HEK293 (cell line): ENCODE data around the gene GPR35.

Source experiments
- CTCF ChIA-PET: fragments of 350-600 bp; formaldehyde crosslinking; extraction: SDS; loops from one replicate; lab custom pipeline; 2021; ENCODE audit warnings: antibody characterized with exemption; lab: Yijun Ruan, JAX
- POLR2A ChIA-PET: fragments of 300-600 bp; formaldehyde crosslinking; extraction: SDS; loops from one replicate; lab custom pipeline; 2020; ENCODE audit warnings: antibody characterized with exemption, inconsistent platforms; lab: Yijun Ruan, JAX
- H3K27ac ChIP-seq: fragments of 200-500 bp; sonication (Bioruptor generic); 2 replicates; pipeline ENCODE4 v1.5.1; 2014; ENCODE audit warnings: low read depth, low read length, control low read depth, inconsistent platforms; ENCODE audit errors: extremely low read depth
- H3K36me3 ChIP-seq, 2 experiments: fragments of 200-500 bp in 1 of 2; sonication (Bioruptor generic) in 1 of 2; 1 replicate in 1 of 2; 2 replicates in 1 of 2; pipeline ENCODE4 v1.5.1; 2014 to 2017; ENCODE audit warnings: inconsistent platforms in 2 of 2, low read length in 2 of 2; ENCODE audit not compliant: control insufficient read depth in 2 of 2, insufficient read depth in 1 of 2
- H3K4me1 ChIP-seq: fragments of 200-500 bp; sonication (Bioruptor generic); 2 replicates; pipeline ENCODE4 v1.5.1; 2014; ENCODE audit warnings: mild to moderate bottlenecking, low read length, inconsistent platforms; ENCODE audit not compliant: control insufficient read depth, insufficient read depth
- H3K4me3 ChIP-seq: 2 replicates; pipeline ENCODE4 v1.5.1; 2011; ENCODE audit warnings: low read depth, mild to moderate bottlenecking, control low read depth, low read length, moderate library complexity
- H3K9me3 ChIP-seq: fragments of 200-500 bp; sonication (Bioruptor generic); 2 replicates; pipeline ENCODE4 v1.5.1; 2014; ENCODE audit warnings: low read depth, low read length, inconsistent platforms; ENCODE audit not compliant: control insufficient read depth, insufficient read depth
- HOXC10 ChIP-seq: sonication (generic); formaldehyde crosslinking; IDR thresholded peaks from 2 replicates; pipeline ENCODE4 v1.8.1; 2023; ENCODE audit warnings: mild to moderate bottlenecking, missing genetic modification reagents
- OVOL3 ChIP-seq: fragments of 450-650 bp; formaldehyde crosslinking; IDR thresholded peaks from 2 replicates; pipeline ENCODE4 v1.5.1; 2016; ENCODE audit warnings: missing biosample characterization, missing genetic modification characterization
- SETDB1 ChIP-seq: IDR thresholded peaks from one replicate; pipeline ENCODE4 v1.6.1; 2017; ENCODE audit warnings: mild to moderate bottlenecking, low read length, moderate library complexity, mixed read lengths; ENCODE audit not compliant: insufficient read length
- ZBTB49 ChIP-seq: fragments of 450-650 bp; formaldehyde crosslinking; IDR thresholded peaks from 2 replicates; pipeline ENCODE4 v1.5.1; 2016; ENCODE audit warnings: missing biosample characterization, missing genetic modification characterization, low read depth
- ZNF140 ChIP-seq: fragments of 450-650 bp; formaldehyde crosslinking; IDR thresholded peaks from 2 replicates; pipeline ENCODE4 v1.5.1; 2016; ENCODE audit warnings: missing biosample characterization, missing genetic modification characterization
- ZNF155 ChIP-seq: fragments of 450-650 bp; formaldehyde crosslinking; IDR thresholded peaks from 2 replicates; pipeline ENCODE4 v1.5.1; 2016; ENCODE audit warnings: missing biosample characterization, missing genetic modification characterization
- ZNF175 ChIP-seq: fragments of 450-650 bp; formaldehyde crosslinking; IDR thresholded peaks from 2 replicates; pipeline ENCODE4 v1.5.1; 2016; ENCODE audit warnings: missing biosample characterization, missing genetic modification characterization
- ZNF184 ChIP-seq: fragments of 450-650 bp; IDR thresholded peaks from 2 replicates; pipeline ENCODE4 v1.5.1; 2018; ENCODE audit warnings: missing biosample characterization, mild to moderate bottlenecking, missing genetic modification characterization
- ZNF211 ChIP-seq: fragments of 450-650 bp; formaldehyde crosslinking; IDR thresholded peaks from 2 replicates; pipeline ENCODE4 v1.5.1; 2016; ENCODE audit warnings: low read depth, missing biosample characterization, missing genetic modification characterization
- ZNF223 ChIP-seq: fragments of 450-650 bp; formaldehyde crosslinking; IDR thresholded peaks from 2 replicates; pipeline ENCODE4 v1.5.1; 2016; ENCODE audit warnings: missing biosample characterization, missing genetic modification characterization
- ZNF23 ChIP-seq: fragments of 450-650 bp; formaldehyde crosslinking; IDR thresholded peaks from 2 replicates; pipeline ENCODE4 v1.5.1; 2016; ENCODE audit warnings: missing biosample characterization, missing genetic modification characterization, borderline replicate concordance
- ZNF239 ChIP-seq: fragments of 450-650 bp; formaldehyde crosslinking; IDR thresholded peaks from 2 replicates; pipeline ENCODE4 v1.5.1; 2016; ENCODE audit warnings: missing biosample characterization, missing genetic modification characterization
- ZNF473 ChIP-seq: fragments of 450-650 bp; formaldehyde crosslinking; IDR thresholded peaks from 2 replicates; pipeline ENCODE4 v1.5.1; 2017; ENCODE audit warnings: missing biosample characterization, missing genetic modification characterization
- ZNF610 ChIP-seq: fragments of 450-650 bp; formaldehyde crosslinking; IDR thresholded peaks from 2 replicates; pipeline ENCODE4 v1.5.1; 2016; ENCODE audit warnings: missing biosample characterization, missing genetic modification characterization, borderline replicate concordance
- ZNF626 ChIP-seq: fragments of 450-650 bp; sonication (Bioruptor Pico); formaldehyde crosslinking; IDR thresholded peaks from 2 replicates; pipeline ENCODE4 v1.5.1; 2018; ENCODE audit warnings: missing biosample characterization, missing genetic modification characterization, inconsistent platforms
- ZNF677 ChIP-seq: fragments of 450-650 bp; IDR thresholded peaks from 2 replicates; pipeline ENCODE4 v1.5.0; 2018; ENCODE audit warnings: missing biosample characterization, mild to moderate bottlenecking, missing genetic modification characterization, moderate library complexity
- ZNF830 ChIP-seq: fragments of 450-650 bp; IDR thresholded peaks from 2 replicates; pipeline ENCODE4 v1.5.0; 2018; ENCODE audit warnings: missing biosample characterization, missing genetic modification characterization, low read depth, mild to moderate bottlenecking, moderate library complexity
- ZNF837 ChIP-seq: fragments of 450-650 bp; formaldehyde crosslinking; IDR thresholded peaks from 2 replicates; pipeline ENCODE4 v1.5.1; 2016; ENCODE audit warnings: missing biosample characterization, missing genetic modification characterization
- ZNF843 ChIP-seq: fragments of 450-650 bp; formaldehyde crosslinking; IDR thresholded peaks from 2 replicates; pipeline ENCODE4 v1.5.1; 2016; ENCODE audit warnings: missing biosample characterization, missing genetic modification characterization
- ZSCAN23 ChIP-seq: fragments of 450-650 bp; formaldehyde crosslinking; IDR thresholded peaks from 2 replicates; pipeline ENCODE4 v1.5.1; 2016; ENCODE audit warnings: missing biosample characterization, missing genetic modification characterization
- ZXDB ChIP-seq: fragments of 450-650 bp; formaldehyde crosslinking; IDR thresholded peaks from 2 replicates; pipeline ENCODE4 v1.5.1; 2016; ENCODE audit warnings: missing biosample characterization, missing genetic modification characterization
- TF ChIP-seq, protein P1 (sequence below): fragments of 450-650 bp; formaldehyde crosslinking; IDR thresholded peaks from 2 replicates; pipeline ENCODE4 v1.5.0; 2017; ENCODE audit warnings: missing biosample characterization, missing genetic modification characterization, borderline replicate concordance
- TF ChIP-seq, protein P2 (sequence below): fragments of 450-650 bp; formaldehyde crosslinking; IDR thresholded peaks from 2 replicates; pipeline ENCODE4 v1.5.1; 2016; ENCODE audit warnings: missing biosample characterization, missing genetic modification characterization

The GPR35 gene

DNA sequence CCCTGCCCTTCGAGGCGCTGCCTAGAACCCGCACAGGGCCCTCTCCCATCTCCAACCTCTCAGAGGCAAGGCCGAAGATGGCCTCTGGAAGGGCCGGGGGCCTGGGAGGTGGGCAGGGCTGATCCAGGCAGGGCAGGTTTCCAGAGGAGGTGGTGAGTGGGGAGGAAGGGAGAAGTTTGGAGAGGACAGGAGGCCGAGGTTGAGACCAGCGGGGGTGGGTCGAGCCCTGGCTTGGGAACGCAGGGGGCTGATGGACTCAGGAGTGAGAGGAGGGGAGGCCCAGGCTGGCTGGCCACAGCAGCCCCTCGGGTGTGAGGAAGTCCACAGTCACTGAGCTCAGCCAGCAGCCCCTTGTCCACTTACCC is 28.2 kb upstream of the GPR35 start (continued):
- TF ChIP-seq, protein P1, sequence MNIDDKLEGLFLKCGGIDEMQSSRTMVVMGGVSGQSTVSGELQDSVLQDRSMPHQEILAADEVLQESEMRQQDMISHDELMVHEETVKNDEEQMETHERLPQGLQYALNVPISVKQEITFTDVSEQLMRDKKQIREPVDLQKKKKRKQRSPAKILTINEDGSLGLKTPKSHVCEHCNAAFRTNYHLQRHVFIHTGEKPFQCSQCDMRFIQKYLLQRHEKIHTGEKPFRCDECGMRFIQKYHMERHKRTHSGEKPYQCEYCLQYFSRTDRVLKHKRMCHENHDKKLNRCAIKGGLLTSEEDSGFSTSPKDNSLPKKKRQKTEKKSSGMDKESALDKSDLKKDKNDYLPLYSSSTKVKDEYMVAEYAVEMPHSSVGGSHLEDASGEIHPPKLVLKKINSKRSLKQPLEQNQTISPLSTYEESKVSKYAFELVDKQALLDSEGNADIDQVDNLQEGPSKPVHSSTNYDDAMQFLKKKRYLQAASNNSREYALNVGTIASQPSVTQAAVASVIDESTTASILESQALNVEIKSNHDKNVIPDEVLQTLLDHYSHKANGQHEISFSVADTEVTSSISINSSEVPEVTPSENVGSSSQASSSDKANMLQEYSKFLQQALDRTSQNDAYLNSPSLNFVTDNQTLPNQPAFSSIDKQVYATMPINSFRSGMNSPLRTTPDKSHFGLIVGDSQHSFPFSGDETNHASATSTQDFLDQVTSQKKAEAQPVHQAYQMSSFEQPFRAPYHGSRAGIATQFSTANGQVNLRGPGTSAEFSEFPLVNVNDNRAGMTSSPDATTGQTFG (tag by site-specific recombination): no peak

GRCh38 chr2:240597419-240598181 is 27.7 kb upstream of the GPR35 start:
- CTCF ChIA-PET: no interaction called here
- TF ChIP-seq ZNF223 (no peak), ZNF830 (tag by site-specific recombination) (no peak), ZNF155 (tag by site-specific recombination) (no peak), OVOL3 (tag by site-specific recombination) (no peak)
- H3K36me3 ChIP-seq: peaks cover 1 to 73% of the 10 kb centered on the region in 2 experiments
- POLR2A ChIA-PET: interaction anchor here (4.5 kb wide), 1 partner anchor 11 kb away, joined by 14 read pairs; the partner anchor contains the start of gene CAPN10
- no peak overlapping the region for H3K4me3 ChIP-seq
- no peak overlapping the region for H3K27ac ChIP-seq
- no peaks in the 10 kb centered on the region for H3K4me1 ChIP-seq
- no peaks in the 10 kb centered on the region for H3K9me3 ChIP-seq

DNA sequence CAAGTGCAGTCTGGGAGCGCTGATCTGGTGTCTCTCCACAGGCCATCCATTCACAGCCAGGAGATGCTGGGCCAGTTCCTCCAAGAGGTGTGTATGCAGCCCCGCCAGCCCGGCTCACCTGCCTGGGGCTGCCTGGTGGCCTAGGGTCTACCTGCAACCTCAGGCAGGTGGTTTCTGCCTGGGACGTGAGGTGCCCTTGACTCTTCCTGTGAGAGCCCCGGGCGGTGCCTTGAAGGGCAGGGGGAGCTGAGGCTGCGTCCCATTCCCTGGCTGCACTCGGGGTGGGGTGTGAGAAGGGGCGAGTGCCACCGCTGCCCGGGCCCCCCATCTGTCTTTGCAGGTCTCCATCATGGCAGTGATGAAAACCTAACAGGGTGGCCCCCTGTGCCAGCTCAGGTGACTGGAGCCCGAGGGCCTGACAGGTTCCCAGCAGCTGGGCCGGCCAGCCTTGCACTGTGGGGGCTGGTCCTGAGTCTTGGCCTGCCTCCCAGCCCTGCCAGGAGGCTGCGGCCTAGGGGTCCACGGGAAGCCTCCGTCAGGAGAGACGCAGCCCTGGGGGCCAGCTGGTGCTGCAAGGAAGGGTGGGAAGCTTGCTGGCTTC is 26.9 kb upstream of the GPR35 start:
- no peak overlapping the region for H3K27ac ChIP-seq
- no peak for TF ChIP-seq ZNF843 (tag by site-specific recombination)
- TF ChIP-seq ZXDB (tag by site-specific recombination): no peak
- TF ChIP-seq ZNF677 (tag by site-specific recombination): no peak
- TF ChIP-seq, protein P2, sequence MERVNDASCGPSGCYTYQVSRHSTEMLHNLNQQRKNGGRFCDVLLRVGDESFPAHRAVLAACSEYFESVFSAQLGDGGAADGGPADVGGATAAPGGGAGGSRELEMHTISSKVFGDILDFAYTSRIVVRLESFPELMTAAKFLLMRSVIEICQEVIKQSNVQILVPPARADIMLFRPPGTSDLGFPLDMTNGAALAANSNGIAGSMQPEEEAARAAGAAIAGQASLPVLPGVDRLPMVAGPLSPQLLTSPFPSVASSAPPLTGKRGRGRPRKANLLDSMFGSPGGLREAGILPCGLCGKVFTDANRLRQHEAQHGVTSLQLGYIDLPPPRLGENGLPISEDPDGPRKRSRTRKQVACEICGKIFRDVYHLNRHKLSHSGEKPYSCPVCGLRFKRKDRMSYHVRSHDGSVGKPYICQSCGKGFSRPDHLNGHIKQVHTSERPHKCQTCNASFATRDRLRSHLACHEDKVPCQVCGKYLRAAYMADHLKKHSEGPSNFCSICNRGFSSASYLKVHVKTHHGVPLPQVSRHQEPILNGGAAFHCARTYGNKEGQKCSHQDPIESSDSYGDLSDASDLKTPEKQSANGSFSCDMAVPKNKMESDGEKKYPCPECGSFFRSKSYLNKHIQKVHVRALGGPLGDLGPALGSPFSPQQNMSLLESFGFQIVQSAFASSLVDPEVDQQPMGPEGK (tag by site-specific recombination): no peak
- no peak for TF ChIP-seq ZNF830 (tag by site-specific recombination)
- no peak for TF ChIP-seq ZNF140 (tag by site-specific recombination)
- no peak for TF ChIP-seq ZSCAN23 (tag by site-specific recombination)
- no peak for TF ChIP-seq SETDB1
- TF ChIP-seq ZNF184 (tag by site-specific recombination): no peak
- TF ChIP-seq HOXC10 (CRISPR knock-in tag): no peak
- no peak for TF ChIP-seq ZNF837
- no peak for TF ChIP-seq ZNF626 (tag by site-specific recombination)
- no peak for TF ChIP-seq ZNF23 (tag by site-specific recombination)
- TF ChIP-seq ZBTB49 (tag by site-specific recombination): no peak
- TF ChIP-seq ZNF473 (tag by site-specific recombination): no peak
- TF ChIP-seq ZNF175 (tag by site-specific recombination): no peak
- TF ChIP-seq ZNF239 (tag by site-specific recombination): no peak
- no peak for TF ChIP-seq ZNF610 (tag by site-specific recombination)
- no peak for TF ChIP-seq ZNF211 (tag by site-specific recombination)
- H3K4me3 ChIP-seq: no peak overlapping the region
- no peaks in the 10 kb centered on the region for H3K9me3 ChIP-seq
- CTCF ChIA-PET: no interaction called here
- H3K36me3 ChIP-seq: peaks cover 0 to 66% of the 10 kb centered on the region in 2 experiments; a peak in 2 of 3 replicates
- H3K4me1 ChIP-seq: no peaks in the 10 kb centered on the region
- POLR2A ChIA-PET: interaction anchor here (4.5 kb wide), 1 partner anchor 11 kb away, joined by 14 read pairs; the partner anchor contains the start of gene CAPN10
